Ovary (tissue), 9 donors: Measurements from ENCODE around the gene DNAJC1. TPM values are rescaled to one million over a fixed set of nuclear protein-coding genes. Genes with fewer than 3 reads are reported as not detected.

Experiments
- DNase-seq, 5 donors: peaks; one replicate each; pipeline ENCODE4 v3.0.0-alpha.2; 2019 to 2020
- H3K27ac ChIP-seq, 2 donors: fragments of 200-600 bp; one replicate each; pipeline versions ENCODE4 v1.5.1 to v1.8.0; 2019 to 2022
- H3K27me3 ChIP-seq: fragments of 200-600 bp; one replicate; pipeline ENCODE4 v1.8.0; 2022
- H3K36me3 ChIP-seq: fragments of 200-600 bp; sonication (generic); one replicate; pipeline ENCODE4 v1.5.1; 2019
- H3K4me1 ChIP-seq: one replicate; pipeline ENCODE4 v1.8.1; 2013; ENCODE audit warnings: mild to moderate bottlenecking, moderate library complexity; ENCODE audit not compliant: insufficient read depth
- H3K4me3 ChIP-seq: fragments of 200-600 bp; sonication (generic); one replicate; pipeline ENCODE4 v1.5.1; 2017
- H3K9me3 ChIP-seq, 2 donors: fragments of 200-600 bp in 1 of 2; sonication (generic) in 1 of 2; one replicate each; pipeline versions ENCODE4 v1.5.1 to v1.8.1; 2013 to 2019; ENCODE audit warnings: mild to moderate bottlenecking in 1 of 2, moderate library complexity in 1 of 2
- EP300 ChIP-seq: sonication (generic); formaldehyde crosslinking; IDR thresholded peaks from one replicate; pipeline ENCODE4 v1.6.1; 2017; ENCODE audit warnings: antibody characterized with exemption
- POLR2A ChIP-seq: fragments of 450-650 bp; IDR thresholded peaks from one replicate; pipeline ENCODE4 v1.6.1; 2017; ENCODE audit warnings: antibody characterized with exemption, mild to moderate bottlenecking, moderate library complexity
- WGBS, 3 donors: extraction: QIAGEN DNeasy Blood & Tissue Kit in 1 of 3; methylation state at CpG; one replicate each; pipeline versions ENCODE4 v1.1.5 to v1.1.7; 2013 to 2017; 5-methylcytosine and 5-hydroxymethylcytosine counted together
- intact Hi-C, 4 donors: fragments of 100-400 bp; cut with DNase I; formaldehyde crosslinking; loops; one replicate each; pipeline versions ENCODE4 v1.11.0 to v1.15.1; 2022 to 2023
- polyA plus RNA-seq, 2 donors: library from polyadenylated mRNA; stranded (reverse); fragments of 200-250 nt in 1 of 2; fragments of 350-450 nt in 1 of 2; fragmentation: Illumina TruSeq in 1 of 2; extraction: RNeasy Lipid Tissue Mini Kit (QIAGEN cat#74804) in 1 of 2; gene quantifications; one replicate each; pipeline ENCODE4 v1.2.3, GENCODE V29; 2013 to 2014
- total RNA-seq, 7 donors: library from RNA; depleted of rRNA in 2 of 7; stranded (reverse); fragments of >200 nt in 2 of 7; fragmentation: NEBNext Ultra II Directional in 3 of 7; extraction: Animal tissue kit (Norgen Biotek cat#: 25700) in 3 of 7; gene quantifications; one replicate each; pipeline versions ENCODE4 v1.1.0 to v1.2.4, GENCODE V29; 2016 to 2023
- TF ChIP-seq, protein P1 (sequence below), 3 donors: fragments of 450-650 bp in 2 of 3; fragments of 200-600 bp in 1 of 3; IDR thresholded peaks; one replicate each; pipeline versions ENCODE4 v1.5.1 to v1.8.0; 2016 to 2022; ENCODE audit warnings: antibody characterized with exemption in 3 of 3, mild to moderate bottlenecking in 1 of 3
- donor health status: DM: no; HTN: no; CAD: no; lungs with moderate emphysema.
- donor health status: DM: no; HTN: no; CAD: no.
- donor health status: Bipolar disorder and iron deficiency.
- donor health status: DM: yes; HTN: yes; CAD: no.
- donor health status: DM: no; HTN: no; CAD: no.
- donor health status: DM: yes; HTN: yes; CAD: no.

DNAJC1 gene
- total and polyA plus RNA-seq, 9 donors = 18.8 to 62.7 (median 21.0) TPM

DNA sequence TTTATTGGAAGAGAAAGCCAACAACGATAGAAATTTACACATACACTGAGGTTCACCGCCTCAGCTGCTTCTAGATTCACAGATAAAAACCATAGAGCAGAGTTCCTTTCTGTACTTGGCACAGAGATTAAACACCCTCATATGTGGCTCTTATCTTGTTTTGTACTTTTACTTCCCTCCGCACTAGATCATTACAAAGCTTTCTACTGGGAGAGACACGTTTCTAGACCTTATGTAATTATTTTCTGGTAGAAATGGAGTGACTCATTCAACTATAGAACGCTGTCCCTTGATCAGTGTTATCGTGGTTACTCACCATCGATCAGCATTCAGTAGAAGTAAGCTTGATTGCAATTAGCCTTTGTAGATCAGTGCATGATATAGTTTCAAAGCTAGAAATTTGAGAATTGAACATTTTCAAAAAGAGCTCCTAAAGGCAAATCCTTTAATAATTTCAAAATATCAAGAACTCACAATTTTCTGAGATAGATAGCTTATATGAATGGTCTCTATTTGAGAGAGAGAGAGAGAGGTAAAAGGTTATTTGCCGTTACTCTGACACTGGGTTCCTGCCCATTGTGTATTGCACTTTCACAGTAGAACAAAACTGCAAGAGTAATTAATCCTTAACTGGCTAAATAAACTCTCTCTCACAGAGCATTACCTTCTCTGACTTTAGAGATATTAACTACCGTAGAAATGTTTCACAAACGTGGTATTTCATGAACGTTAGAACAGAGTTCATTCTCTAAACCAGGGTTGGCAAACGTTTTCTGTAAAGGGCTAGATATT lies 26.1 kb upstream of the DNAJC1 start:
- H3K27ac ChIP-seq = no peak overlapping the region
- H3K4me1 ChIP-seq = no peaks in the 10 kb centered on the region
- no peaks in the 10 kb centered on the region for H3K36me3 ChIP-seq
- 57 to 64% (median 57%) methylated on average over 12 of the region's 12 CpGs for WGBS, 3 donors
- DNase-seq = no peak
- no peaks in the 10 kb centered on the region for H3K9me3 ChIP-seq
- H3K4me3 ChIP-seq = no peak overlapping the region
- TF ChIP-seq, protein P1, sequence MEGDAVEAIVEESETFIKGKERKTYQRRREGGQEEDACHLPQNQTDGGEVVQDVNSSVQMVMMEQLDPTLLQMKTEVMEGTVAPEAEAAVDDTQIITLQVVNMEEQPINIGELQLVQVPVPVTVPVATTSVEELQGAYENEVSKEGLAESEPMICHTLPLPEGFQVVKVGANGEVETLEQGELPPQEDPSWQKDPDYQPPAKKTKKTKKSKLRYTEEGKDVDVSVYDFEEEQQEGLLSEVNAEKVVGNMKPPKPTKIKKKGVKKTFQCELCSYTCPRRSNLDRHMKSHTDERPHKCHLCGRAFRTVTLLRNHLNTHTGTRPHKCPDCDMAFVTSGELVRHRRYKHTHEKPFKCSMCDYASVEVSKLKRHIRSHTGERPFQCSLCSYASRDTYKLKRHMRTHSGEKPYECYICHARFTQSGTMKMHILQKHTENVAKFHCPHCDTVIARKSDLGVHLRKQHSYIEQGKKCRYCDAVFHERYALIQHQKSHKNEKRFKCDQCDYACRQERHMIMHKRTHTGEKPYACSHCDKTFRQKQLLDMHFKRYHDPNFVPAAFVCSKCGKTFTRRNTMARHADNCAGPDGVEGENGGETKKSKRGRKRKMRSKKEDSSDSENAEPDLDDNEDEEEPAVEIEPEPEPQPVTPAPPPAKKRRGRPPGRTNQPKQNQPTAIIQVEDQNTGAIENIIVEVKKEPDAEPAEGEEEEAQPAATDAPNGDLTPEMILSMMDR (IDR thresholded peaks at IDR 0.05) = no peak
- intact Hi-C loops = no loop called here
- H3K27me3 ChIP-seq = no peaks in the 10 kb centered on the region

DNA sequence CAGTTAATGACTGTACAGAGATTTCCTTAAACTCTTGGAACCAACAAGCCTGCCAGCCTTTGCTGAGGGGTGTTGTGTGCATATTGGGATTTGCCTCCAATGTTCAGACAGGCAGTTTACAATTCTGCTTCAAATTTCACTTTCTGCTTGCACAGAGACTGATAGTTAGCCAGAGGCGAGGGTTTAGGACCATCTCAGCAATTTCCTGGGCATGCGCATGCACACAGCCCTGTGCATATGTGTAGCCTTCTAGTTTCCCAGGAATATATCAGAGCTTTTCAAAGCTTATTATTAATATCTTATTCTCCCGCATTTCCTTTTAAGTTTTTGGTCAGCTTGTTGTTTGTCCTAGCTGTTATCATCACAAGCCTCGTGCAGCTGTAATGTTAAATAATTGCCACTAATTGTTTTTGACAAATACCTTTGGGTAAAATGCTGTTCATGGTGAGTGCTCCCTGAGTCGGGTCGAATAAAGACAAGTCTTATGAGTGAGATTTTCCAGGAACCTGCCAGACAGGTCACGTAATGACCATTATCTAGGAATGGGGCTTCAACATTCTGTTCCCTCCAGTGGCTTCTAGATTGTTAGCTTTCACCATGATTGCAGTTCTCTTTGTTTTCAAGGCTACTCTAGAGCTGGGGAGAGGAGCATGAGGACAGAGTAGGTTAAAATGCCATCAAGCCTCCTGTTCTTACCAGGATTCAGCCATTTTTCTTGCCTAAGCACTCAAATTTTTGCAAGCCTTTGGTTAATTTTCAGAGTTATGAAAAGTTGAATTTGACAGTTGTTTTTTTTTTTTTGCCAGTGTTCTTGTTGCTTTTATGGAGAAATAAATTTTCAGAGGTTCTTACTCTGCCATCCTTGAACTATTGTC lies 24.1 kb upstream of the DNAJC1 start:
- intact Hi-C loops = no loop called here
- Histone ChIP-seq H3K27me3 (no peaks in the 10 kb centered on the region), H3K4me3 (no peak overlapping the region), H3K27ac (no peak overlapping the region), H3K36me3 (no peaks in the 10 kb centered on the region), H3K9me3 (no peaks in the 10 kb centered on the region), H3K4me1 (no peaks in the 10 kb centered on the region)
- DNase-seq = no peak
- 82 to 87% (median 84%) methylated on average over 7 of the region's 7 CpGs for WGBS, 3 donors
- TF ChIP-seq, protein P1 (IDR thresholded peaks at IDR 0.05) = no peak
- no peak for TF ChIP-seq EP300
- no peak for TF ChIP-seq POLR2A

- no peak for TF ChIP-seq POLR2A
- TF ChIP-seq EP300 = no peak
- TF ChIP-seq, protein P1 (IDR thresholded peaks at IDR 0.05) = no peak
- H3K36me3 ChIP-seq = no peaks in the 10 kb centered on the region
- no peaks in the 10 kb centered on the region for H3K9me3 ChIP-seq
- H3K27ac ChIP-seq = no peak overlapping the region
- no peaks in the 10 kb centered on the region for H3K4me1 ChIP-seq
- WGBS, 3 donors = 73 to 93% (median 78%) methylated on average over 1 of the region's 1 CpG
- no peak for DNase-seq
- no peaks in the 10 kb centered on the region for H3K27me3 ChIP-seq
- no peak overlapping the region for H3K4me3 ChIP-seq
- intact Hi-C loops = no loop called here
Measured at GRCh38 chr10:22026287-22026686, 22.8 kb upstream of the DNAJC1 start.

- WGBS, 3 donors = 56 to 61% (median 56%) methylated on average over 3 of the region's 3 CpGs
- TF ChIP-seq EP300 (no peak), POLR2A (no peak)
- TF ChIP-seq, protein P1 (IDR thresholded peaks at IDR 0.05) = no peak
- H3K27me3 ChIP-seq = no peaks in the 10 kb centered on the region
- H3K4me3 ChIP-seq = no peak overlapping the region
- no peaks in the 10 kb centered on the region for H3K9me3 ChIP-seq
- intact Hi-C loops = no loop called here
- H3K27ac ChIP-seq = no peak overlapping the region
- no peaks in the 10 kb centered on the region for H3K4me1 ChIP-seq
- no peaks in the 10 kb centered on the region for H3K36me3 ChIP-seq
- DNase-seq = no peak
Measured at GRCh38 chr10:22023508-22023907, 20.0 kb upstream of the DNAJC1 start.
